Skeletal muscle satellite cell (primary cell): ENCODE results near the gene SEMA5A.

Experiments used
- H3K27me3 ChIP-seq: 2 replicates; pipeline ENCODE4 v1.7.0; 2013; ENCODE audit warnings: low read length; ENCODE audit not compliant: control insufficient read depth, insufficient read depth
- H3K36me3 ChIP-seq: 2 replicates; pipeline ENCODE4 v1.7.0; 2013; ENCODE audit warnings: mild to moderate bottlenecking, control low read depth, low read length; ENCODE audit not compliant: insufficient read depth
- H3K4me1 ChIP-seq: 2 replicates; pipeline ENCODE4 v1.7.0; 2013; ENCODE audit warnings: low read length; ENCODE audit not compliant: control insufficient read depth, insufficient read depth
- H3K4me2 ChIP-seq: 2 replicates; pipeline ENCODE4 v1.7.0; 2013; ENCODE audit warnings: mild to moderate bottlenecking, low read length
- H3K4me3 ChIP-seq: 2 replicates; pipeline ENCODE4 v1.7.0; 2013; ENCODE audit warnings: low read length
- H3K9ac ChIP-seq: 2 replicates; pipeline ENCODE4 v1.7.0; 2013; ENCODE audit warnings: mild to moderate bottlenecking, low read depth, low read length, moderate library complexity
- H3K9me3 ChIP-seq: replicated peaks from 2 replicates; pipeline ENCODE4 v1.7.0; 2013; ENCODE audit warnings: mild to moderate bottlenecking, control low read depth, low read length

SEMA5A gene

DNA sequence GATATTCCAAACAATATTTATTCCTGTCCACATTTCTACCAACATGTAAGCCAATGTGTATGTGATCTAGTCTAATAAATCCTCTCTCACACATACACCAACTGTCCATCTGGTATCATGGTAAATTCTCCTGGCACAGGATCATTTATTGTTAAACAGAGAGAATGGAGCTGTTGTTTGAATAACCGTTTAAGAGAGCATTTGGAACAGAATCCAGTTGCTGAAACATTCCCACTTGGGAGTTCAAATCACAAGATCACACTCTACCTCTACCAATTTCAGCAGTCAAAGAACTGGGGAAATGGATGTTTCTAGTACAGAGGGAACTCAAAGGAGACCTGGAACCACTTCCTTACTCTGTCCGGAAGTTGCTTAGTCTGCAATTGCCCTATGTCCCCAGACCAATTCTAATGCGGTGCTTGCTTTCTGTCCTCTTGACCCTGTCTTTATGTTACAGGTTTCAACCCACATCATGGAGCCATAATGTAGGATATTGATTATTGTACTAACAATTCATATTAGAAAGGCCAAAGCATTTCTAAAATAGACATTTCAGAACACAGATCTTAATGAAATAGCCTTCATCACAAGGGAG lies 488.4 kb downstream of the SEMA5A start:
- H3K27me3 ChIP-seq: no peaks in the 10 kb centered on the region
- H3K9me3 ChIP-seq: no peaks in the 10 kb centered on the region
- no peak overlapping the region for H3K4me3 ChIP-seq
- no peak overlapping the region for H3K4me2 ChIP-seq
- no peak overlapping the region for H3K9ac ChIP-seq
- no peaks in the 10 kb centered on the region for H3K36me3 ChIP-seq
- H3K4me1 ChIP-seq: peaks cover 42% of the 10 kb centered on the region

DNA sequence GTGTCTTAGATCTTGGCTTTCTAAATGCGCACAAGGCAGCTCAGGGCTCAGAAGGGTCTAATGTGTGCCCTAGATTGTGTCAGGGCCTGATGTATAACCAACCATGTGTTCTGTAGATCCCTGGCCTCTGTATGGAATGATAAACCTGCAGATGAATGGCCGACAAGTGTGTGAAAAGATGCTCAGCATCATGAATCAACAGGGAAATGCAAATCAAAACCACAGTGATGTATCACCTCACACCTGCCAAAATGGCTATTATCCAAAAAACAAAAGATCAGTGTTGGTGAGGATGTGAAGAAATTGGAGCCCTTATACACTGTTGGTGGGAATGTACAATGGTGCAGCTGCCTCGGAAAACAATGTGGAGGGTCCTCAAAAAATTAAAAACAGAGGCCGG lies 489.8 kb downstream of the SEMA5A start:
- H3K9ac ChIP-seq: peak overlapping the region; percentile 14
- no peaks in the 10 kb centered on the region for H3K27me3 ChIP-seq
- no peak overlapping the region for H3K4me2 ChIP-seq
- H3K36me3 ChIP-seq: no peaks in the 10 kb centered on the region
- H3K4me1 ChIP-seq: peaks cover 42% of the 10 kb centered on the region
- H3K9me3 ChIP-seq: no peaks in the 10 kb centered on the region
- no peak overlapping the region for H3K4me3 ChIP-seq

DNA sequence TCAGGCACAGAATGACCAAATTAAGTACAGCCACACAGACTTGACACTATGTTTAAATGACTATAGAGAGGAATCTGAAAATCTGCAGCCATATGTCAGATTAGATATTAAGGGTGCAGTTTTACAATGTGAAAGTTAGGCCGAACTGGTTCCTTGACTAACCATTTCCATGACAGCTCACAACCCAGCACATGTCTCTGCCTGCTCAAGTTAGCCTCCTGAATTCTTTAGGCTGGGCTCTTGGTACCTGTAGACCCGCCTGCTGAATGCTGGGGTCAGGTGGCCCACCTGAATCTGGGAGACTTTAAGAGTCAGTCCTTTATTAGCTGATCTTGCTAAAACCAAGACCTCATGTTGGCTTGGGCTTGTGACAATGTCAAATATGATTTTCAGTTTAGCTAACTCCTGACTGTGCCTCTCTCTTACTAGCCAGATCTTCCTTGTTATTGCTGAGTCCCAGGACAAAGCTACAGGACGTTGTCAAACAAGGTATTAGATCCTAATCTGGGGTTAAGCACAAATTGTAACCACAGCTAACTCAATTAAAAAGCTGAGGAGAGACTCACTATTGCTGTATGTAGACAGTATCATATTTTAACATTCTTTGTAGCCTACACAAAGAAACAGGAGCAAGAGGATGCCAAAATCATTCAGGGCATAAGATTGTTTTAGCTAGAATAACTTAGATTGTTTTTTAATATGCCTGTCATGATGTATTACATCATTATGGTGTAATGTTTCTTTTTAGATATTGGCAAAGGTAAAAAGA lies 490.9 kb downstream of the SEMA5A start:
- Histone ChIP-seq H3K9me3 (no peaks in the 10 kb centered on the region), H3K9ac (peak overlapping the region; percentile 50)

DNA sequence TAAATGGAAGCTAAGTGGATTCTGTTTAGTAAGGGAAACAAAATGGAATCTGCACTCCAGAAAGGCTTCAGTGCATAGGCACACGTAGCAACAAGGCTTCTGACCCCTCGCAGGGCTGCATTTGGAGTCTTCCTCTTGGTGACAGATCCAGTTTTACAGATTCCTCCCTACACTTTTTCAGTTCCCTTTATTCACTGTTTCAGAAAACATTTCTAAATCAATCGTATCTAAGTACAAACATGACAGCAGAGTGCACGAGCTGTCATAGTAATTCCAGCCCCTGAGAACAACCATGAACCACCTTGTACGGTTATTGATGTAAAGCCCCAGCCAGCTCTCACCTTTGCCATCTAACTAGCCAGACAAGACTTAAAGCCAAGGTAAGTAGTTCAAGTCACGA lies 491.6 kb downstream of the SEMA5A start:
- Histone ChIP-seq H3K4me2 (no peak overlapping the region), H3K36me3 (no peaks in the 10 kb centered on the region)

More for the DNA sequence above, 490.9 kb downstream of the SEMA5A start:
- H3K36me3 ChIP-seq: no peaks in the 10 kb centered on the region
- H3K27me3 ChIP-seq: no peaks in the 10 kb centered on the region
- no peak overlapping the region for H3K4me3 ChIP-seq
- H3K4me2 ChIP-seq: peak overlapping the region; percentile 3
- H3K4me1 ChIP-seq: peaks cover 34% of the 10 kb centered on the region

DNA sequence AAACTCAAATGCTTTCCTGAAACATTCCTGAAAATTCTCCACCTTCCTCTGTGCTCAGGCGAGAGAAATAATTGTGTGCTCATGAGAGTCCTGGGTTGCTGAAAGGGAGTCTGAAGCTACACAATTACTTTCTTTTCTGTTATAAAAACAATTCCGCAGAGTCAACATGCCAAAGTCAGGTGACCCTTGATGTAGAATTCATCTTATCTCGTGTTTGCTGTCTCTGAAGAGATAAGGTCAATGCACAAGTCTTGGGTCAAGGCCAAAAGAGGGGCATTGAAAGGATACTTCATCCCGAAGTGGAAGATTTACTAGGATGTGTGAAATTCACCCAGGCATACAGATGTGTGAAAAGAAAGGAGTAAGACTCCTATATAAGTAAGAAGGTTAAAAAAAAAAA lies 493.5 kb downstream of the SEMA5A start:
- Histone ChIP-seq H3K4me1 (peaks cover 24% of the 10 kb centered on the region), H3K36me3 (no peaks in the 10 kb centered on the region), H3K4me3 (no peak overlapping the region), H3K9ac (no peak overlapping the region), H3K9me3 (no peaks in the 10 kb centered on the region), H3K4me2 (no peak overlapping the region), H3K27me3 (no peaks in the 10 kb centered on the region)

More for the DNA sequence above, 491.6 kb downstream of the SEMA5A start:
- Histone ChIP-seq H3K9ac (no peak overlapping the region), H3K9me3 (no peaks in the 10 kb centered on the region), H3K4me1 (peaks cover 29% of the 10 kb centered on the region), H3K4me3 (no peak overlapping the region), H3K27me3 (no peaks in the 10 kb centered on the region)

DNA sequence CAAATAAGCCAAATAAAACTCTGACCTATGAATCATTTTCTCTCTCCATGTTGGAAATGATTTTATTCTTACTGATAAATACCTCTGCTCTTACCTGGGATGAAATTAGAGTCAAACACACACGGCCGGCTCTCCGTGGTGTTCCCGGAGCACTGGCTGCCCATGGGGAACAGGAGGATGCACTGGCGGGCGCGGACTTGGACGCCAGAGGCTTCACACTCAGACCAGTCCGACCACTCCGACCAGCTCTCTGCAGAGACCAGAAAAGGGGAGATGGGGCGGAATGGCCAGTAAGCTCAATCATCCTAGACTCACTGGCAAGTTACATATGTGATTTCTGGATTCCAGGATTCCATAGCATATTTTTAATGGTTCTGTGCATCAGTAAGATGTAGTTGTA lies 494.1 kb downstream of the SEMA5A start:
- Histone ChIP-seq H3K9me3 (no peaks in the 10 kb centered on the region), H3K4me2 (no peak overlapping the region), H3K4me3 (no peak overlapping the region), H3K4me1 (peaks cover 30% of the 10 kb centered on the region), H3K36me3 (no peaks in the 10 kb centered on the region), H3K9ac (no peak overlapping the region), H3K27me3 (no peaks in the 10 kb centered on the region)

DNA sequence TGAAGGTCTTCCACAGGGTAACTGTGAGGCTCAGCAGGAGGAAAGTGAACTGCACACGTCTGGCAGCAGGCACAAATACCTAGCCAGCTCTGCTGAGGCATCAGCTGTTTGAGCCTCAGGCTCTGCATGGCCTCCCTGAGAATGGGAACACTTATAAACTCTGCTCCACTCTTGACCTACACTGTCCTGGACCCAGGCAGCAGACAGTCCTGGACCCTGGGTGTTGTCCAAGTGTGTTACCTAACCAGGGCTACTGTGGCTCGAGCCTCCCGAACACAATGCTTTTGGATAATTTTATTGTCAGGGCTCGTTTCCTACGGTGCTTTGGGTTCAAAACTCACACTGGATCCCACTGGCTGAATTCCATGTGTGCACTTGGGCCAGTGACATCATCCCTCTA lies 497.9 kb downstream of the SEMA5A start:
- no peaks in the 10 kb centered on the region for H3K9me3 ChIP-seq
- peaks cover 27% of the 10 kb centered on the region for H3K4me1 ChIP-seq
- H3K9ac ChIP-seq: peak overlapping the region; percentile 72
- H3K4me3 ChIP-seq: no peak overlapping the region
- H3K27me3 ChIP-seq: no peaks in the 10 kb centered on the region
- H3K36me3 ChIP-seq: no peaks in the 10 kb centered on the region
- H3K4me2 ChIP-seq: peak overlapping the region; percentile 57

DNA sequence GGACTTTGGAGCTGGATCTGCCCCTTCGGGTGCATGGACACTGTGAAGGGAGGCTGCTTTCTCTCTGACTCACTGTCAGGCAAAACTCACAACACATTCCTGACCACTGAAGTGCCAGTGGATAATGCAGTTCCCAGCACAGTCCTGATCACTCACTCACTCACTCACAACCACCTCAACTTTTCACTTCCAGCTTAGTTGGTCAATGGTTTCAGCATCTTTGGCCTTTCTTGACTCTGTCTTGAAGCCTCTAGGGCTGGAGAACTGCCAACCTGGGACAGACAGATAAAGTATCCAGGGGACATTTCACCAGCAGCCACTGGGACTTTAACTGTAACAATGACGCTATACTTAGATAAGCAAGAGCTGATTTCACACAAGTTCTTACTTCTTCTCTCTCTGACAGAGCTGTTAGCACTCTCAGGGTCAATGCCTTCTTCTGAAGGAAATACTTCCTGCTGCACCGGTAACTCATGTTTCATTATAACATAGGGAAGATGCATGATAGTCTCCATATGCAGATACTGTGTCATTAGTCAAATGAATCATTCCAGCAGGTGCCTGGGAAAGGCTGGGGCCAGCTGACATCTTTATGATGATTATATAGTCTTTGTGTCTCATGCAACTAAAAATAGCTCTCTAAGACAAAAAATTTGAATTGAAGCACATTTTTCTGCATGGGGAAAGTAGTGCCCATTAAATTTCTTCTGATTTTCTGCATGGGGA lies 499.0 kb downstream of the SEMA5A start:
- no peaks in the 10 kb centered on the region for H3K27me3 ChIP-seq
- H3K4me3 ChIP-seq: no peak overlapping the region
- H3K4me2 ChIP-seq: peak overlapping the region; percentile 57
- no peaks in the 10 kb centered on the region for H3K36me3 ChIP-seq
- H3K9me3 ChIP-seq: no peaks in the 10 kb centered on the region
- H3K4me1 ChIP-seq: peaks cover 27% of the 10 kb centered on the region
- H3K9ac ChIP-seq: peak overlapping the region; percentile 79

DNA sequence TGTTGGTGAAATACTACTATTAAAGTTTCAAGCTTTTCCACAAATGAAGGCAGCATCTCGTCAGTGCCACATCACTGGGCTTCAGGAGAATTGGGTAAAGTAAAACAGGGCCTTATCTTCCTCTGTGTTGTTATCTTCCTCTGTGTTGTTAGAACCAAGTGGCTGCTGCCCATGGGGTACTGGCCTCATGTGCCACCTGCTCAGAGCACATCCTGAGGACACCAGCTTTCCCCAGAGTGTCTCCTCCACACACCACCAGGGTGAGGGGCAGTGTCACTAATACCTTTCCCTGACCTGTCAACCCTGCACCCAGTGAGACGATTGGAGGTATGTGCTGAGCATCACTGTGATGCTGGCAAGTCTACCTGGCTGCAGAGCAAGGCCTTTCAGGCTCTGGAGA lies 499.9 kb downstream of the SEMA5A start:
- no peak overlapping the region for H3K4me2 ChIP-seq
- no peaks in the 10 kb centered on the region for H3K36me3 ChIP-seq
- H3K27me3 ChIP-seq: no peaks in the 10 kb centered on the region
- peak overlapping the region; percentile 79 for H3K9ac ChIP-seq
- H3K9me3 ChIP-seq: no peaks in the 10 kb centered on the region
- no peak overlapping the region for H3K4me3 ChIP-seq
- H3K4me1 ChIP-seq: peaks cover 27% of the 10 kb centered on the region

DNA sequence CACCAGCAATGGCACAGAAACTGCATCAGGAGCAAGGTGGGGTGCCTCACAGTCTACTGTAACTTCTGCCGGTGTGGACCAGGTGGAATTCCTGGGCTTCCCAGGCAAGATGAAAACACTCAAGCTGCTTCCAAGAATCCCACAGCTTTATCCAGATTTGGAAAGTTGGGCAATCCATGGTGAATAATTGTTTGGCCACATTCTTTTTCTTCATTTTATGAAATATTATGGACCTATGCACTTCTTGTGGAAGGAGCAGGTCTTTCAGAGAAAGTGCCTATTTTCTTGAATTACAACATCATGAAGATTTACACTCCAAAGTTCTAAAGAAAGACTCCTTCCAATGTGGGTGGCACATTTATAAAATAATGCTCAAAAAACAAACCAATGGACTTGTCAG lies 503.6 kb downstream of the SEMA5A start:
- Histone ChIP-seq H3K9me3 (no peaks in the 10 kb centered on the region), H3K36me3 (no peaks in the 10 kb centered on the region), H3K4me1 (peaks cover 14% of the 10 kb centered on the region)

DNA sequence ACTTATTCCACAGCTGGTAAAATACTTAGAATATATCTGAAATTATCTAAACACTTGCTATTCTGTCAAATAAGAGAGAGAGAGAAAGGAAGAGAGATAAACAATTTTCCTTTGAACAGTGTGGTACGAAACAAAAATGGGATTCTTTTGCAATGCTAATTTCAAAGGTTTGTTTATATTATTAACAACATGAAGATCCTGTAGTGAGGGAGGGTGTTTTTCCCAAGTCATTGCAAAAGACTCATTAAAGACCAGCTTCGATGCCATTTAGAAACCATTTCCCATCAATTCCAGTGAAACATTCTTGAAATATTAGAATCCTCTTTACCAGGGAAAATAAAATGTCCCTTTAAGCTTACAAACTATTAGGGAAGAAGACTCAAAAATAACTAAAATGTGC lies 505.4 kb downstream of the SEMA5A start:
- Histone ChIP-seq H3K9me3 (no peaks in the 10 kb centered on the region), H3K4me3 (no peak overlapping the region), H3K4me1 (no peaks in the 10 kb centered on the region), H3K4me2 (no peak overlapping the region), H3K9ac (no peak overlapping the region), H3K36me3 (no peaks in the 10 kb centered on the region), H3K27me3 (no peaks in the 10 kb centered on the region)

More for the DNA sequence above, 503.6 kb downstream of the SEMA5A start:
- no peak overlapping the region for H3K4me2 ChIP-seq
- no peak overlapping the region for H3K4me3 ChIP-seq
- no peaks in the 10 kb centered on the region for H3K27me3 ChIP-seq
- no peak overlapping the region for H3K9ac ChIP-seq
